ENCODE measurements around the gene RARA.
"Not testable (repeated sequence)": the region's sequence is repeated elsewhere in the genome, so short reads cannot be mapped to it uniquely, and the experiment has no call there.

RARA gene

DNA sequence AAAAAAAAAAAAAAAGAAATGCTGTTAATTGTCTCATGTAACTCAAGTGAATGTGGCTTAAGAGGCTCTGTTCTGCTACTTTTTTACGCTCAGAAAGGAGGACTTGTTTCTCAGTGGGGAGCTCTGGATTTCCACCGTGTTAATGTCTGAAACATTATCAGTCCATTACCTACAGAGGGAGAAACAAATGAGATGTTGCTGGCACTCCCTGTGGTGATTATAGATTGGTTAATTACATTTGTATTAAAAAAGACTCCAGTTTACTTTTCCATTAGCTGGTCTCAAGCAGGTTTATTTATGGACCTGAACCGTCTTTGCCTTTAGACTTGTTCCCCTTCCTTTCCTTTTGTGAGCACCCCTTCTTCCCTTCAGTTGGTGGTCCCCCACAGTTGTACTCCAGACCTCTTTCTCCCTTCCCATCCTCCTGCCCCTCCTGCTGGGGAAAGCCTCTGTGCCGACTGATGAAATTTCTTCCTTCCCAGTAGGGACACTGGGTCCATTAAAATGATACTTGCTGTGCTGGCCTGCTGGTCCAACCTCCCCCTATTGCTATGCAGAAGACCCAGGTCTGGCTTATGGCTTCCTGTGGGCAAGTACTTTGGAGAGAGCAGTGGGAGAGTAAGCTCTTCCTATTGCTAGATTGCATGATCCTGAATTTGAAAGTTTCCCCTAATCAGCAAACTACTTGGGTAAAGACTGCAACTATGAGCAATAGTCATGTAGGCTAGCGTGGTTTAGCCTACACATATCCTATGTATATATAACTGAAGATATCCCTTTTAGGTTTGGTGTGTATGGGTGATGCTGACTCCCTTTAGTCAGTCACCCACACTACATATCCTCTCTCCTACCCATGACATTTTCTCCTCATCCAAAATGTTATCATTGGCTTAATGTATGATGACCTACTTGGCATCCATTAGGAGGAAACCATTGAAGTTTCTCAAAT, 13.2 kb upstream of the RARA start:
- TF ChIP-seq, protein P1, sequence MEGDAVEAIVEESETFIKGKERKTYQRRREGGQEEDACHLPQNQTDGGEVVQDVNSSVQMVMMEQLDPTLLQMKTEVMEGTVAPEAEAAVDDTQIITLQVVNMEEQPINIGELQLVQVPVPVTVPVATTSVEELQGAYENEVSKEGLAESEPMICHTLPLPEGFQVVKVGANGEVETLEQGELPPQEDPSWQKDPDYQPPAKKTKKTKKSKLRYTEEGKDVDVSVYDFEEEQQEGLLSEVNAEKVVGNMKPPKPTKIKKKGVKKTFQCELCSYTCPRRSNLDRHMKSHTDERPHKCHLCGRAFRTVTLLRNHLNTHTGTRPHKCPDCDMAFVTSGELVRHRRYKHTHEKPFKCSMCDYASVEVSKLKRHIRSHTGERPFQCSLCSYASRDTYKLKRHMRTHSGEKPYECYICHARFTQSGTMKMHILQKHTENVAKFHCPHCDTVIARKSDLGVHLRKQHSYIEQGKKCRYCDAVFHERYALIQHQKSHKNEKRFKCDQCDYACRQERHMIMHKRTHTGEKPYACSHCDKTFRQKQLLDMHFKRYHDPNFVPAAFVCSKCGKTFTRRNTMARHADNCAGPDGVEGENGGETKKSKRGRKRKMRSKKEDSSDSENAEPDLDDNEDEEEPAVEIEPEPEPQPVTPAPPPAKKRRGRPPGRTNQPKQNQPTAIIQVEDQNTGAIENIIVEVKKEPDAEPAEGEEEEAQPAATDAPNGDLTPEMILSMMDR (IDR thresholded peaks at IDR 0.05; ENCODE audit: low read depth, low read length, missing control alignments), result no peak
- no peak overlapping the region for H3K4me3 ChIP-seq (replicated peaks; ENCODE audit: low read depth, low read length)
- DNase-seq (ENCODE audit: extremely low read depth, low read depth), result no peak

DNA sequence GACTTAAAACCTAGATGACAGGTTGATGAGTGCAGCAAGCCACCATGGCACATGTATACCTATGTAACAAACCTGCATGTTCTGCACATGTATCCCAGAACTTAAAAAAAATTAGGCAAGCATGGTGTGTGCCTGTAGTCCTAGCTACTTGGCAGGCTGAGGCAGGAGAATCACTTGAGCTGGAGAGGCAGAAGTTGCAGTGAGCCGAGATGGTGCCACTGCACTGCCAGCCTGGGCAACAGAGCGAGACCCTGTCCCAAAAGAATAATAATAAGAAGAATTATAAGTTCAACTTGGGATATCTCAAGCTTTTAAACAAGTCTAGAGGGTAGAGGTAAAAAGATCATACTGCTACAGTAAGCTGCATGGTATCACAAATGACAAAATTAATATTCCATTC, 11.5 kb upstream of the RARA start:
- H3K4me3 ChIP-seq (replicated peaks; ENCODE audit: low read depth, low read length), result no peak overlapping the region
- DNase-seq (ENCODE audit: extremely low read depth, low read depth), result no peak
- TF ChIP-seq, protein P1 (IDR thresholded peaks at IDR 0.05; ENCODE audit: low read depth, low read length, missing control alignments), result no peak

DNA sequence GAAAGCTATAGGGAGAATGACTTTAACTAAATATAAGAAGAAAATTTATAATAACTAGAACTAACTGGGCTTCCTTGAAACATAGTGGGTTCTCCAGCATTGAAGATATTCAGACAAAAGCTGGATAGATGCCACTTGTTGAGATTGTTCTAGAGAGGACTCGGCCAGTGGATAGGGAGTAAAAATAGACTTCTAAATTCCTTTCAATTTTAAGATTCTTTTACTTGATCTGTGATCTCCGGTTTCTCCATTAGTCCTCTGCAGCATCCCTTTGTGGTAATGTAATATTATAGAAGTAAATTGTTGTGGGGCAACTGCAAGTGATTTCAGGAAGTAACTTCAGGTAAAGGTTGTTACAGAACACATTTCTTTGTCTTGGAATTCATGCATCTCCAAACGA, 10.3 kb upstream of the RARA start:
- DNase-seq (ENCODE audit: extremely low read depth, low read depth), result no peak
- H3K4me3 ChIP-seq (replicated peaks; ENCODE audit: low read depth, low read length), result no peak overlapping the region

DNA sequence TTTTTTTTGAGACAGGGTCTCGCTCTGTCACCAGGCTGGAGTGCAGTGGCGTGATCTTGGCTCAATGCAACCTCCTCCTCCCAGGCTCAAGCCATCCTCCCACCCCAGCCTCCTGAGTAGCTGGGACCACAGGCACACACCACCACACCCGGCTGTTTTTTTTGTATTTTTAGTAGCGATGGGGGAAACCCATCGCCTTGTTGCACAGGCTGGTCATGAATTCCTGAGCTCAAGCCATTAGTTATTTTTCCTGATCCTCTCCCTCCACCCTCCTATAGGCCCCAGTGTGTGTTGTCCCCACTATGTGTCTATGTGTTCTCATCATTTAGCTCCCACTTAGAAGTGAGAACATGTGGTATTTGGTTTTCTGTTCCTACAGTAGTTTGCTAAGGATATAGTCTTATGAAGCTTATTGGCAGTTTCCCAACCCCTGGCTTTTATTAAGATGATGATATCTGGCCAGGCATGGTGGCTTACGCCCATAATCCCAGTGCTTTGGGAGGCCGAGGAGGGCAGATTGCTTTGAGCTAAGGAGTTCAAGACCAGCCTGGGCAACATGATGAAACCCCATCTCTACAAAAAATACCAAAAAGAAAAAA, 9.7 kb upstream of the RARA start:
- H3K4me3 ChIP-seq (replicated peaks; ENCODE audit: low read depth, low read length); DNase-seq (ENCODE audit: extremely low read depth, low read depth): not testable (repeated sequence)

More for the DNA sequence above, 10.3 kb upstream of the RARA start:
- TF ChIP-seq, protein P1 (IDR thresholded peaks at IDR 0.05; ENCODE audit: low read depth, low read length, missing control alignments), result no peak

DNA sequence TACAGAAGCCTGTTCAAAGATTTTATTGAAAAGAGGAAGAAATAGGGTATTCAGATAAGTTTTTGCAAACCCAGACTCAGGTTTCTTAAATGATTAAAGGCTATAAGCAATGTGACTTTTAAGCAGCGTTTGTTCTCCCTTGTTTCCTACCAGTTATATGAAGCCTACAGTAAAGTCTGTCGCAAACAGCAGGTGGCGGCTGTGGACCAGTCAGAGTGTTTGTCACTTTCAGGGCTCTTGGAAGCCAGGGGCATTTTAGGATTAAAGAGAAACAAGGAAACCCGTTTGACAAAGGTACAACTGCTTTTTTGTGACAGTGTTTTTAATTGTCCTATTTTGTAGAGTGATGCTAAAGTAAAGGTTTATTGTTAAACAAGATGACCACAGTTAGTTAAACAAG, 7.7 kb upstream of the RARA start:
- no peak for DNase-seq (ENCODE audit: extremely low read depth, low read depth)
- TF ChIP-seq, protein P1 (IDR thresholded peaks at IDR 0.05; ENCODE audit: low read depth, low read length, missing control alignments), result no peak
- no peak overlapping the region for H3K4me3 ChIP-seq (replicated peaks; ENCODE audit: low read depth, low read length)

DNA sequence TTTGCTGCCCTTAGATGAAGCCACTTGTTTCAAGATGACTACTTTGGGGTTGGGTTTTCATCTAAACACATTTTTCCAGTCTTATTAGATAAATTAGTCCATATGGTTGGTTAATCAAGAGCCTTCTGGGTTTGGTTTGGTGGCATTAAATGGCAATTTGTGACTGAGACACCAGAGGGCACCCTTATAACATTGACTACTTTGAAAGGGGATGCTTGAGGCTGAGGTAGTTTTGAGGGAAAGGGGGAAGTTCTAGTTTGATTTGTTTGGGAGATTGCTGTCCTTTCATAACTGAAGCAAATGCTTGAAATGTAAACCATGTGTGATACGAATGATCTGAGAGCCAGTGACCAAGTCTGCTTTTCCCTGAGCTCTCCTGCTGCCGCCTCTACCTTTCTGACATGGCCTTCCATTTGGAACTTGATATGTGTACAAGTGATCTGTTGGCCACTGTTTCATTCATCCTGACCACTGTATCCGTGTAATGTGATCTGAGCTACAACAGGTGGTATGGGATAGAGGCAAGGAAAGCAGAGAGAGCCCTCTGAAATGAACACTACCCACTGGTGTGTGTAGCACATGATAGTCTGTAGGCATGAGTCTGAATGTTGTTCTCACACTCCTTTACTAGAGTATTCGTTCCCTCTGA, 5.8 kb upstream of the RARA start:
- TF ChIP-seq, protein P1 (IDR thresholded peaks at IDR 0.05; ENCODE audit: low read depth, low read length, missing control alignments), result peak; percentile 65

More for the DNA sequence above, 5.8 kb upstream of the RARA start:
- no peak for DNase-seq (ENCODE audit: extremely low read depth, low read depth)
- no peak overlapping the region for H3K4me3 ChIP-seq (replicated peaks; ENCODE audit: low read depth, low read length)
